ENCODE results near the gene PGA3.
A peak's percentile ranks its signal among the peaks of the same experiment; 100 is the strongest.

Gene PGA3

DNA sequence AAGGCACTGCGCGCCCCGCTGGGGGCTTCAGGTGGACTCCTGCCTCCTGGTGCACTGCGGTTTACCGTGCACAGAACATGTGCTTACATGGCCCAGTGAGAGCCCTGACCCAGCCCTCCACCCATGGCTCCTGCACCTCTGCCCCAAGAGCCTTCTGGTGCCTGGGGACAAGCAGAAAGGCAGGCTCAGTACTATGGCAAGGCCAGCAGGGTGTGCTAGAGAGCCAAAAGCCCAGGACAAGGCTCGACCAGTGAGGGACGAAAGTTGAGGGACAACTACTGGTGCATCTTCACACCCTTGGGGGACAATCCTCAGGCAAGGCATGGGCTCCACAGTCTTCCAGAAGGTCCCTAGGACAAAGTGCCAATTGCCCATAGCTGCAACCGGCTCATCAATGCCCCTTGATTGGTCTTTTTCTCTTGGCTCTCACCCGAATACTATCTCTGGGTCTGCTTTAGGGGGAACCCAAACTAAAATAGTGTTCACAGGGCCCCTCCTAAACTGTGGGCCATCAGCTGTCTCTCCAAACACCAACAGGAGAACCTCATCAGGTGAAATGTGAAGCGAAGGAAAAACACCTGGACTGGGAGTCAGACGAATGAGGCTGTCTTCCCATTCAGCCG, 51.2 kb downstream of the PGA3 start:
- peak; percentile 65 for DNase-seq

DNA sequence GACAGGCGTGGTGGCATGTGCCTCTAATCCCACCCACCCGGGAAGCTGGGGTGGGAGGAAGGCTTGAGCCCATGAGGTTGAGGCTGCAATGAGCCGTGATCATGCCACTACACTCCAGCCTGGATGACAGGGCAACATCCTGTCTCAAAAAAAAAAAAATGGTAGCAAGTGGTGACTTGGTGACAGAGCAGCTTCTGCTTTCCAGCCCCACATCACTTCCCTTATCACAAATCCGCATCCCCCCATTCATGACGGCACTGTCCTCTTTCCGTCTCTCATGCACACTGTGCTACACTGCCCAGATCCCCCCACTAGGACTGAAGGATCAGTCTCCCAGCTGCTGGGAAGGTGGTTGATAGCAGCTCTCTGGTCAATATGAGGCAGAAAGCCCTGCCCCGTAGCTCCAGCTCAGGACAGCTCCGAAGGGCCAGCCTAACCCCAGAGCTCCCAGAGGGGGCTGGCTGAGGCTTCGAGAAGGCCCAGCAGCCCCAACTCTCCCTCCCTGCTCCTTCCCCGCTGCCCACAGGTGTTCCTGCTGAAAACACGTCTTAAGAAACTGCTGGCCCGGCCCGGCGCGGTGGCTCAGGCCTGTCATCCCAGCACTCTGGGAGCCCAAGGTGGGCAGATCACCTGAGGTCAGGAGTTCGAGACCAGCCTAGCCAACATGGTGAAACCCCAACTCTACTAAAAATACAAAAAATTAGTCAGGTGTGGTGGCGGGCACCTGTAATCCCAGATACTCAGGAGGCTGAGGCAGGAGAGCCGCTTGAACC, 53.6 kb downstream of the PGA3 start:
- DNase-seq, result no peak

GRCh38 chr11:61258546-61258945, 55.2 kb downstream of the PGA3 start:
- no peak for DNase-seq

DNA sequence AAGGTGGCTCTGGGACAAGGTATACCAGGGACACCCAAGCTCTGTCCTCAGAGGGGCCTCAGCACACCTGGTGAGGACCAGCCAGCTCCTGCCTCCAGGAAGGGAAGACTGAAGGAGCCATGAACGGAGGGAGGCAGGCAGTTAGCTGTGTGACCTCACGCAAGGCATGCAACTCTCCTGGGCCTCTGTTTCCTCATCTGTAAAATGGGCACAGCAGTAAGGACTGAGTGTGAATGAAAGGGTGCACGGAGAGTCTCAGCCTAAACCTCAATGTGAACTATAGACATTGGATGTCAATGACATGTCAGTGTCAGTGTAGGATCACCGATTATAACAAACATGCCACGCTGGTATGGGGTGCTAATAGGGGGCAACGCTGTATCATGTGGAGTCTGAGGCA, 56.0 kb downstream of the PGA3 start:
- DNase-seq, result no peak

Data from activated T-cell treated with anti-CD3 and anti-CD28 coated beads, Interleukin-2, amount 50 U/mL, for 1 hour (primary cell).